Measurements from ENCODE around the gene FRMD4A.
"Not testable (repeated sequence)": the region's sequence is repeated elsewhere in the genome, so short reads cannot be mapped to it uniquely, and the experiment has no call there.

FRMD4A gene

GRCh38 chr10:14137391-14137790, 193.3 kb downstream of the FRMD4A start:
- DNase-seq, result no peak

- not testable (repeated sequence) for DNase-seq
Measured at GRCh38 chr10:14135196-14135595, 195.5 kb downstream of the FRMD4A start.

- no peak for DNase-seq
Measured at GRCh38 chr10:14134275-14134674, 196.4 kb downstream of the FRMD4A start.

GRCh38 chr10:14131261-14131960, 199.3 kb downstream of the FRMD4A start:
- DNase-seq, result no peak

DNA sequence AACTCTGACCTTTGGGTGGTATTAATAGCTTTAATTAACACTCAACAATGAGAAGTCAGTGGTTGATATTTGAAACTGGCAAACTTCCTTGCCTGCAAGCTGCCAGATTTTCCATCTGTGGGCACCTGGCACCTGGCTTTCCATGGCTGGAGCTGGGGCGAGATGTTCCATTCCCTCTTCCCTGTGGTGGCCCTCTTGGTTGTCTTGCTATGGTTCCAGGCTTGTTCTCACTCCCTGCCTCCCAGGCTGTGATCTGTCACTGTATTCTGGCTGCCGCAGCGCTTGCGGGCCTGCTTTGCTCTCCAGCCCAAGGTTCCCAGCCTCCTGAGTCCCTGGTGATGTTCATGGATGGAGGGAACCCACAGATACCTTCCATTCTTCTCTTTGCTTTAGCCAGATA, 201.0 kb downstream of the FRMD4A start:
- DNase-seq, result peak; percentile 8

DNA sequence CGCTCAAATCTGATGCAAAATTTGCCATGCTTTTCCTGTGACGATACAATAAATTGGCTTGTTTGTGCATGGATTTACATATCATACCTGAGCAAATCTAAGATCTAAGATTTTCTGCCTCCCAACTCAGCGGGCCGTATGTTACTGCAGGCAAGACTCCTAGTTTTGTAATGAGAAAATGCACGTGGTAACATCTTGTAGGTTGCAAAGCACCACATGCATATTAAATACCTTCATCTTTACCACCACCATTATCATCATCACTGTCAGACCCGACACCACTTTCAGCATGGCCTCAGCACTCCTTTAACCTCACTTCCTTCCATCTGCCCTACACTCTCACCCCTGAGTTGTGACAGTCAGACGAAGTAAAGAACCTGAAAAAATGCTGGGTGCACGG, 202.2 kb downstream of the FRMD4A start:
- DNase-seq, result no peak

DNA sequence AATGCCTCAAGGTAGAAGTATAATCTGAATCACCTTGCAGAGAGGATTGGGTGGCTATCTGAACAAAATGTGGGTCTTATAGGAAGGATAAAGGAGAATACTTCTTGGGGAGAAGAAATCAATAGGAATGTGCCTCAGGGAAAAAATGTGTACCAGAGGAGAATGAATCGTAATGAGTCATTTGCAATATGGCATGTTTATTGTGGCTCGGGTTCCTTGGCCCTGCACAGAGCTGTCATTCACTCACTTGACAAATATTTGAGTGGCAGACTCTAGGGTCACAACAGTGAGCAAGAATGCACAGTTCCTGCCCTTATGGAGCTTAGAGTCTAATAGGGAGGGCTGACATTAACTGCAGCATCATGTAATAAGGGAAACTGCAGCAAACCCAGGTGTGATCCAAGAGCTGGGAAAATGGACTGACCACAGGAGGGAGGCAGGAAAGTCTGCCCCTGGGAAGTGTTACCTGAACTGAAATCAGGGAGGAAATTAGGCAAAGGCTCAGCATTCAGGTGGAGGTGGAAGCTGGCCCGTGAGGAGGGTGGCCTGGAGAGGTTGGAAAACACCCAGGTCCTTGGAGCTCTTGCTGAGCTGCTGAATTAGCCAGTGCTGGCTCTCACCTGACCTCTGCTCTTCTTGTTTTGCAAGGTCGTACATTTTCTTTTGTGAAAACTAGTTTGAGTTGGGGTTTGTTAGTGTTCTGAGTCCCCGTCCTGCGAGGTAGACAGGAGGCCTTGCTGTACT, 203.9 kb downstream of the FRMD4A start:
- no peak for DNase-seq

DNA sequence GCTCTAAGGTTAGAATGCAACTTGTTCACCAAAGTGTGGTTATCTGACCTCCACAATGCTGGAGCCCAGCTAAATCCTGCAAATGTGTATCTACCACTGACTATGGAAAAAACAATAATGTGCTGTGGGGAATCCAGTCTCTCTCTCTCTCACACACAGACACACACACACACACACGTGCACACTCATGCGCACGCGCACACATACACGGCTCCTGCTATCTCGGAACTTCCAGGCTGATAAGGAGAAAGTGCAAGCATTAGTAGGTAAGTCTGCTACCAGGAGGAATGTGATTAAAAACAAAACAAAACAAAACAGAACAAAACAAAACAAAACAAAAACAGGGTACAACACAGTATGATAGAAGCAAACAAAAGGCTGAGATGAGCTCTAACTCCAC, 205.2 kb downstream of the FRMD4A start:
- no peak for DNase-seq

DNA sequence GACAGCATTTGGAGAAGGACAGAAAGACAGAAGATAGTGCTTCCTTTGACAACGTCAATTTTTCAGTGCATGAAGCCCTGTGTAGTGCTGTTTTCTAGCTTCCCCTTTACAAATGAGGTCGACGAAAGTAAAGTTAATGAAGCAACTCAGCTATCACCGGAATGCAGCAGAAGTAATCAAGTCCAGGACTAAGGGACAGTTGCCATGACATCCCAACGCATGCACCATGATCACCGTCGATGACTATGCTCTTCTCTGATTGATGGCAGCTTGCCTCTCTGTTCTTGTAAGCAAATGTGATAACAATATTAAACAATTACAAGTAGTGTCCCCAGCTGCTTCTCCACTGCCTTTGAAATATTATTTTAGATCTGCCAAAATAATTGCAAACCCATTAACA, 205.8 kb downstream of the FRMD4A start:
- no peak for DNase-seq

- no peak for DNase-seq
Measured at GRCh38 chr10:14123139-14123538, 207.6 kb downstream of the FRMD4A start.

GRCh38 chr10:14120812-14121211, 209.9 kb downstream of the FRMD4A start:
- no peak for DNase-seq

DNA sequence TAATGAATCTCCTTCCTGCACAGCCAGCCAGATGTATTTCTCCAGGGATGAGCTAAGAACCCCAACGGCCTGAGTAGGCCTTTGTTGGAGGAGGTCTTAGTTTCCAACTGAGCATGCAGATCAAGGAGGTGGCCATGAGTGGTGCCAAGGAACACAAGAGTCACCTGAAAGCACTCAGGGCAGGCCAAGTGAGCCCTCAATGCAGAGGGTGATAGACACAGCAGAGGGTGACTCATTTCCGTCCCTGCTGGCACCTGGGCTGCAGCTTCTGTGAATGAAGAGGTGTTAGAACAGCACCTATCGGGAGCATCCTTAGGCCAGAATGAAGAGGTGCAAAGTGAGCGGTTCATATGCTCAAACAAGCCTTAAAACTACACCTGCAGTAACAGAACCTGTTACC, 211.8 kb downstream of the FRMD4A start:
- DNase-seq, result no peak

DNA sequence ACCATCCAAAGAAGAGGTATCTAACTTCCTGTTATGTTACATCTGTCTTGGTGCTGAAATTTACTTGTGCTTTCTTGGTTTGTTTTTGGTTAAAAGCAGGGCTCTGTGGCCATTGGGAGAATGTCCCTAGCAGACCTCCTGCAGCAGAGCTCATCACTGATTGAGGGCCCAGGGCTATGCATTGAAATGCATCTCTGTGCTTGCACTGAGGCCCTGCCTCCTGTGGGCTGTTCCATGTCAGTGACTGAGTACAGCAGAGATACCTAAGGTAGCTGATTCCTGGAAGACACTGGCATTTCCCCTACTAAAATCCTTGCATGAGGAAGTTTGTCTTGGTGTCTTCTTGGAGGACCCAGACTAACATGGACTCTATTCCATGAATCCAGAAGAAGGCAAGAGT, 213.9 kb downstream of the FRMD4A start:
- DNase-seq, result no peak

GRCh38 chr10:14116021-14116420, 214.7 kb downstream of the FRMD4A start:
- DNase-seq, result no peak

DNA sequence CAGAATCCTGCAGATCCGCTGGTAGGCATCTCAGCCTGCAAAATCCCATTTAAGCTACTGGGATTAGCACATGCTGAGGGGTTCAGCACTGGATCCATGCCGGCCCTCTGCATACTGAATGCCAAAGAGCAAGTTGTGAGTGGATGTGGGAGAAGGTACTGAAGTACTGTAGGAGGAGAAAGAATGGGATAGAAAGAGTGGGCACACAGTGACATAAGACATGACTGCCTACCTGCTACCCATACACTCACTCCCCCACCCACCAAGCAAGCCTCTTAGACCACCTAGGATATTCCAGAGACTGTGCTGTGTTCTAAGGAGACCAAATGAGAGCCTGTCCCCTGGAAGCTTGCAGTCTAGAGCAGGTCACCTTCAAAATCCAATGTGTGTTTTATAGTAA, 215.9 kb downstream of the FRMD4A start:
- DNase-seq, result no peak

- DNase-seq, result no peak
Measured at GRCh38 chr10:14112056-14112455, 218.7 kb downstream of the FRMD4A start.

DNA sequence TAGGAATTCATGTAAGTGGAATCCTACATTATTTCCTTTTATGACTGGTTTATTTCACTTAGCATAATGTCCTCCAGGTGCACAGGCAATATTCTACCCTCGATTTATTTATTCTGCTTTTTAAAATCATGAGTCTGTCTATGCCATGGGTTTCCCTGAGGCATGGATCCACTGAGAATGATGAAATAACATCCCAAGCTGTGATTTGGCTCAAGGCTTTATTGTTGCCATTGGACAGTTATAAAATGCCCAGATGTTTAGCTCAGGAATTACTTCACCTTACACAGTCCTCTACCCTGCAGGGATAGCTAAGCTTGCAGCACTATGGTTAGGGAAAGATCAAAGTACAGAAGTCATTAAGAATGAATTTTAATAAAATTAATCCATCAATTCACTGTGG, 219.5 kb downstream of the FRMD4A start:
- DNase-seq, result no peak

GRCh38 chr10:14106828-14107227, 223.9 kb downstream of the FRMD4A start:
- no peak for DNase-seq

DNA sequence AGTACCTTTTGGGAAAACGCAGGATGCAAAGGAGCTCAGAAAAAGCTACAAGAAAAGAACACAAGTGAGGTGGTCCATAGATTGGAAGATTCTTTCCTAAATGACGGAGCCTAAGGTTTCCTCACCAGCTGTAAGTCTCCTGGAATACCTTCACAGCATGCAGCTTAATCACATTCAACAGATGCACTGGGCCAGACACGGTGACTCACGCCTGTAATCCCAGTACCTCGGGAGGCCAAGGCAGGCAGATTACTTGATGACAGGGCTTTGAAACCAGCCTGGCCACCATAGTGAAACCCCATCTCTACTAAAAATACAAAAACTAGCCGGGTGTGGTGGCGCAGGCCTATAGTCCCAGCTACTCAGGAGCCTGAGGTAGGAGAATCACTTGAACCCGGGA, 228.7 kb downstream of the FRMD4A start:
- no peak for DNase-seq

- no peak for DNase-seq
Measured at GRCh38 chr10:14099885-14100284, 230.8 kb downstream of the FRMD4A start.

- DNase-seq, result peak; percentile 17
Measured at GRCh38 chr10:14093730-14094484, 236.8 kb downstream of the FRMD4A start.

DNA sequence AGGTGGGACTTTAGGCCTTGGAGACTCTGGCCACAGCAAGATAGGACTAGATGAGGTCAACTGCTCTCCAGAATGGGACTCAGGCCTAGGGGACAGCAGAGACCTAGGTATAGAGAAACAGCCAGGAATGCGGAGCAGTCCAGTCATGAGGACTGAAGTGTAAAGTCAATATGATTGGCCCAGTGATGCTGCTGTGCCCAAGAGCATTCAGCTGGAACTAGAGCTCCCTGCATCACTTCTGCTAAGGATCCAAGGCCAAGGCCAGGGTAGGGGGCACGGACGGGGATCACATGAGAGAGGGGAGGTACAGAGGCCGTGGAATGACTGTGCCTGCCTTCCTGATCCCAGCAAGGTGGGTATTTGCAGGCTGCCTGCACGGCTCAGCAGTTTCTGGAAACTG, 237.9 kb downstream of the FRMD4A start:
- no peak for DNase-seq

DNA sequence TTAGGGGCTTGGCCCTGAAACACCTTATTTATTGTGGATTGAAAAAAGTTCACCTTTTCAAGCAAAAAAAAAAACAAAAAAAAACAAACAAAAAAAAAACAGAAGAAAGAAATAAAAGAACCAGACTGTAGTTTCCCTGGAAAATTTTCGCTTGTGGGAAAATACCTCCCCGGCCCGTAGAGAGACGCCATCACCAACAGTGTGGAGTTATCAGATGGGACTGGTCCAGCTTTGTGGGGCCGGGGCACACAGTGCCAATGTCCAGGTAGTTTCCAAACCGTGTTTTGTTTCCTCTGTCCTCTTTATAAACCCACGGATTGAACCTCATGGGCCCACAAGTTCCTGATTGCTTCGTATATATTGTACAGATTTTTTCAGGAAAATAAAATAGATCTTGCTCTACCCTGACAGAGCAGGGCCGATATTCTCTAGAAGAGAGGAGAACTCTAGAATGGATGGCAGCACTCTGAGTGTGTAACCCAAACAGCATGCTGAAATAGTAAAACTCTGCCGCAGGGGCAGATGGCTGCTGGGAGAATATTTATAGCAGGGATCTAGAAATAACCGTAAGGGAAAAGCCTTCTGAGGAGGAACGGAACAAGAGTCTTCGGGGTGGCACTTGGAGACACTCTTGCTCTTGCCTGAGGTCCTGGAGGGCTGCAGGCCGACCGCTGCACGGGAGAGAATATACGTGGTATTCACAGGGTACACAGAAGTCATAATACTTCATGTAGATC, 241.0 kb downstream of the FRMD4A start:
- no peak for DNase-seq

Data from COR-L47 (cell line).